HepG2 (cell line): ENCODE measurements around the gene SYNGR4.

Experiments used
- CBFB ChIP-seq: sonication (generic); formaldehyde crosslinking; IDR thresholded peaks from 2 replicates; pipeline ENCODE4 v1.4.0; 2020; ENCODE audit warnings: missing genetic modification reagents
- HDAC2 ChIP-seq: sonication (generic); formaldehyde crosslinking; IDR thresholded peaks from 2 replicates; pipeline ENCODE4 v1.4.0; 2020; ENCODE audit warnings: missing genetic modification reagents
- KDM1A ChIP-seq: IDR thresholded peaks from 2 replicates; pipeline ENCODE4 v1.6.1; 2016; ENCODE audit warnings: missing compliant biosample characterization
- LBX2 ChIP-seq: sonication (generic); formaldehyde crosslinking; IDR thresholded peaks from 2 replicates; pipeline ENCODE4 v1.5.0; 2020; ENCODE audit warnings: missing genetic modification reagents, mild to moderate bottlenecking, borderline replicate concordance
- NFE2L1 ChIP-seq: sonication (generic); formaldehyde crosslinking; IDR thresholded peaks from 2 replicates; pipeline ENCODE4 v1.4.0; 2020; ENCODE audit warnings: missing genetic modification reagents, mild to moderate bottlenecking, borderline replicate concordance
- POLR2A ChIP-seq, 2 experiments: IDR thresholded peaks; 2 replicates each; pipeline ENCODE4 v1.6.1; 2011; ENCODE audit warnings: low read depth in 2 of 2, low read length in 2 of 2, mild to moderate bottlenecking in 1 of 2, moderate library complexity in 1 of 2; ENCODE audit not compliant: insufficient read depth in 1 of 2
- ZNF350 ChIP-seq: sonication (generic); formaldehyde crosslinking; IDR thresholded peaks from 2 replicates; pipeline ENCODE4 v1.4.0; 2020; ENCODE audit warnings: mild to moderate bottlenecking, low read depth, missing genetic modification reagents, borderline replicate concordance
- ZNF770 ChIP-seq: sonication (generic); formaldehyde crosslinking; IDR thresholded peaks from 2 replicates; pipeline ENCODE4 v1.5.0; 2020; ENCODE audit warnings: mild to moderate bottlenecking, missing genetic modification reagents

- TF ChIP-seq ZNF770 (CRISPR knock-in tag) (no peak), CBFB (CRISPR knock-in tag) (no peak), ZNF350 (no peak), LBX2 (no peak), POLR2A (IDR thresholded peaks at IDR 0.05; ENCODE audit: insufficient read depth in 1 of 2, low read depth in 2 of 2, low read length in 2 of 2) (no peak), KDM1A (no peak), NFE2L1 (CRISPR knock-in tag) (no peak), HDAC2 (CRISPR knock-in tag) (no peak)
Measured at GRCh38 chr19:48344892-48345291, 19.3 kb upstream of the SYNGR4 start.
